DOHH2 (cell line): ENCODE results near the gene FRK.
"Not testable (repeated sequence)": the region's sequence is repeated elsewhere in the genome, so short reads cannot be mapped to it uniquely, and the experiment has no call there.

Source experiments
- H3F3A ChIP-seq: fragments of 200-600 bp; sonication (generic), shearing (Covaris generic); 2 replicates; pipeline ENCODE4 v1.6.0; 2016; ENCODE audit warnings: antibody characterized with exemption, mild to moderate bottlenecking; ENCODE audit not compliant: control insufficient read depth, insufficient read depth
- H3K27ac ChIP-seq: fragments of 200-600 bp; sonication (generic); 2 replicates; pipeline ENCODE4 v1.5.1; 2014; ENCODE audit warnings: low read depth, mild to moderate bottlenecking, low read length, moderate library complexity
- H3K27me3 ChIP-seq: fragments of 200-600 bp; sonication (generic); 2 replicates; pipeline ENCODE4 v1.6.1; 2014; ENCODE audit warnings: mild to moderate bottlenecking, low read length, mixed read lengths; ENCODE audit not compliant: control insufficient read depth
- H3K36me3 ChIP-seq: fragments of 200-600 bp; sonication (generic); 2 replicates; pipeline ENCODE4 v1.6.1; 2014; ENCODE audit warnings: mild to moderate bottlenecking, low read length, moderate library complexity, mixed read lengths; ENCODE audit not compliant: control insufficient read depth
- H3K4me1 ChIP-seq: fragments of 200-600 bp; sonication (generic); 2 replicates; pipeline ENCODE4 v1.6.1; 2014; ENCODE audit warnings: mild to moderate bottlenecking, low read length, mixed read lengths; ENCODE audit not compliant: control insufficient read depth
- H3K4me2 ChIP-seq: fragments of 200-600 bp; sonication (generic); 2 replicates; pipeline ENCODE4 v1.6.0; 2014; ENCODE audit warnings: mild to moderate bottlenecking, low read length, moderate library complexity
- H3K4me3 ChIP-seq: fragments of 200-600 bp; sonication (generic); 2 replicates; pipeline ENCODE4 v1.5.1; 2014; ENCODE audit warnings: mild to moderate bottlenecking, low read length, mixed read lengths
- H3K79me2 ChIP-seq: fragments of 200-600 bp; sonication (generic); 2 replicates; pipeline ENCODE4 v1.6.1; 2014; ENCODE audit warnings: mild to moderate bottlenecking, low read length, mixed read lengths; ENCODE audit not compliant: control insufficient read depth
- H3K9me2 ChIP-seq: fragments of 200-600 bp; sonication (generic); replicated peaks from 2 replicates; pipeline ENCODE4 v1.6.1; 2014; ENCODE audit warnings: mild to moderate bottlenecking, low read length, mixed read lengths; ENCODE audit not compliant: control insufficient read depth
- H3K9me3 ChIP-seq: fragments of 200-600 bp; sonication (generic); 2 replicates; pipeline ENCODE4 v1.6.1; 2014; ENCODE audit warnings: antibody characterized with exemption, low read length, mixed read lengths; ENCODE audit not compliant: control insufficient read depth, insufficient read depth
- H4K20me1 ChIP-seq: fragments of 200-600 bp; sonication (generic); 2 replicates; pipeline ENCODE4 v1.6.0; 2014; ENCODE audit warnings: low read depth, mild to moderate bottlenecking, antibody characterized with exemption, low read length, moderate library complexity; ENCODE audit not compliant: control insufficient read depth, insufficient read depth
- CTCF ChIP-seq: fragments of 200-600 bp; sonication (generic); IDR thresholded peaks from one replicate; pipeline ENCODE4 v1.5.1; 2014; ENCODE audit warnings: antibody characterized with exemption, mild to moderate bottlenecking, low read depth, low read length; ENCODE audit not compliant: poor library complexity, severe bottlenecking
- EZH2phosphoT487 ChIP-seq: fragments of 200-600 bp; sonication (generic); IDR thresholded peaks from 2 replicates; pipeline ENCODE4 v1.6.1; 2017; ENCODE audit warnings: borderline replicate concordance, mild to moderate bottlenecking, antibody characterized with exemption, low read length, moderate library complexity, mixed read lengths

FRK gene

GRCh38 chr6:115935361-115935760 lies 125.3 kb downstream of the FRK start:
- no peak overlapping the region for H3K4me2 ChIP-seq
- H3K27ac ChIP-seq, result no peak overlapping the region
- no peaks in the 10 kb centered on the region for H3K36me3 ChIP-seq
- TF ChIP-seq CTCF (no peak), EZH2phosphoT487 (no peak)
- H3K79me2 ChIP-seq, result no peaks in the 10 kb centered on the region
- no peaks in the 10 kb centered on the region for H3K9me3 ChIP-seq
- H3K4me3 ChIP-seq, result no peak overlapping the region
- no peaks in the 10 kb centered on the region for H3F3A ChIP-seq
- no peaks in the 10 kb centered on the region for H3K4me1 ChIP-seq
- no peaks in the 10 kb centered on the region for H4K20me1 ChIP-seq
- no peaks in the 10 kb centered on the region for H3K27me3 ChIP-seq
- H3K9me2 ChIP-seq, result no peaks in the 10 kb centered on the region

GRCh38 chr6:115934829-115935228 lies 125.9 kb downstream of the FRK start:
- Histone ChIP-seq H3K9me2 (no peaks in the 10 kb centered on the region), H4K20me1 (no peaks in the 10 kb centered on the region), H3K27me3 (no peaks in the 10 kb centered on the region), H3F3A (no peaks in the 10 kb centered on the region), H3K27ac (no peak overlapping the region), H3K79me2 (no peaks in the 10 kb centered on the region), H3K4me2 (no peak overlapping the region), H3K9me3 (no peaks in the 10 kb centered on the region), H3K4me3 (no peak overlapping the region), H3K4me1 (no peaks in the 10 kb centered on the region), H3K36me3 (no peaks in the 10 kb centered on the region)
- no peak for TF ChIP-seq EZH2phosphoT487
- TF ChIP-seq CTCF, result no peak

GRCh38 chr6:115934145-115934544 lies 126.5 kb downstream of the FRK start:
- Histone ChIP-seq H3K27ac (no peak overlapping the region), H3K4me2 (no peak overlapping the region), H3K36me3 (no peaks in the 10 kb centered on the region), H3K9me3 (no peaks in the 10 kb centered on the region), H3F3A (no peaks in the 10 kb centered on the region), H3K79me2 (no peaks in the 10 kb centered on the region), H3K9me2 (no peaks in the 10 kb centered on the region), H4K20me1 (no peaks in the 10 kb centered on the region), H3K27me3 (no peaks in the 10 kb centered on the region), H3K4me1 (no peaks in the 10 kb centered on the region), H3K4me3 (no peak overlapping the region)
- TF ChIP-seq CTCF (no peak), EZH2phosphoT487 (no peak)

- no peaks in the 10 kb centered on the region for H3K9me3 ChIP-seq
- no peak overlapping the region for H3K27ac ChIP-seq
- no peak overlapping the region for H3K4me3 ChIP-seq
- H3K27me3 ChIP-seq, result no peaks in the 10 kb centered on the region
- H3F3A ChIP-seq, result no peaks in the 10 kb centered on the region
- no peaks in the 10 kb centered on the region for H3K79me2 ChIP-seq
- H4K20me1 ChIP-seq, result no peaks in the 10 kb centered on the region
- no peaks in the 10 kb centered on the region for H3K9me2 ChIP-seq
- TF ChIP-seq EZH2phosphoT487 (no peak), CTCF (no peak)
- no peaks in the 10 kb centered on the region for H3K36me3 ChIP-seq
- no peaks in the 10 kb centered on the region for H3K4me1 ChIP-seq
- no peak overlapping the region for H3K4me2 ChIP-seq
Measured at GRCh38 chr6:115932481-115932880, 128.2 kb downstream of the FRK start.

GRCh38 chr6:115928000-115928399 lies 132.7 kb downstream of the FRK start:
- H3K4me2 ChIP-seq, H3K9me2 ChIP-seq, H3K4me3 ChIP-seq, H3K4me1 ChIP-seq, H3F3A ChIP-seq, H3K9me3 ChIP-seq, H3K27ac ChIP-seq, H3K36me3 ChIP-seq, H3K27me3 ChIP-seq, H4K20me1 ChIP-seq, H3K79me2 ChIP-seq: not testable (repeated sequence)
